ENCODE measurements around the gene NR5A1.

The NR5A1 gene

DNA sequence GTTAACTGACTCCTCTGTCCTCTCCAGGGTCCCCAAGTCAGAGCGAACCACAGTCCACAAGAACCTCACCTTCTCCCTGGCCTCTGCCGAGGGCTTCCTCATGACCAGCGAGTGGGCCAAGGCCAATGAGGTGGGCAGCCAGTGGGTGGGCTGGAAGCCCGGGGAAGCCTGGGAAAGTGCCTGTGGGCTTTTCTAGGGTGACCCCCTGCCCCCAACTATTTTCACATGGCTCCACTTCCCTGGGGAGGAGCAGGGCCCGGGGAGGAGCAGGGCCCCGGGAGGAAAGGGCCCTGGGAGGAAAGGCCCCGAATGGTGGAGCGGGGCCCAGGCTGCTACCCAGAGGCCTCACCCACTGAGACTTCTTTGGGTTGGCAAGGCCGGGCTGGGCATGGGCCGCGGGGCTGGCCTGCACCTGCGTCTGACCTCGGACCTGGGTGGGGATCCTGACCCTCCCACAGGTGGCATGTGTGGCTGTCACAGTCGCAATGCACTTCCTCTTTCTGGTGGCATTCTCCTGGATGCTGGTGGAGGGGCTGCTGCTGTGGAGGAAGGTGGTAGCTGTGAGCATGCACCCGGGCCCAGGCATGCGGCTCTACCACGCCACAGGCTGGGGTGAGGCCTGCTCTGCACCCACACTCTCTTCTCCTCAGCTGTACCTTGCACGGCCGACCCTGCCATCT, 39.0 kb downstream of the NR5A1 start:
- H3K9ac ChIP-seq (ENCODE audit: low read length) = no peak overlapping the region
- H3K4me3 ChIP-seq (ENCODE audit: low read length) = no peak overlapping the region
- DNase-seq (ENCODE audit: low read depth) = no peak
- no peaks in the 10 kb centered on the region for H3K4me1 ChIP-seq (ENCODE audit: control insufficient read depth, insufficient read depth, low read length)
- H3K36me3 ChIP-seq (ENCODE audit: control insufficient read depth, insufficient read depth, low read length, severe bottlenecking) = no peaks in the 10 kb centered on the region
- peaks cover 51% of the 10 kb centered on the region for H3K27me3 ChIP-seq (replicated peaks; ENCODE audit: control insufficient read depth, insufficient read depth, low read length)
- H3K9me3 ChIP-seq (ENCODE audit: control insufficient read depth, low read length) = peaks cover 4% of the 10 kb centered on the region

DNA sequence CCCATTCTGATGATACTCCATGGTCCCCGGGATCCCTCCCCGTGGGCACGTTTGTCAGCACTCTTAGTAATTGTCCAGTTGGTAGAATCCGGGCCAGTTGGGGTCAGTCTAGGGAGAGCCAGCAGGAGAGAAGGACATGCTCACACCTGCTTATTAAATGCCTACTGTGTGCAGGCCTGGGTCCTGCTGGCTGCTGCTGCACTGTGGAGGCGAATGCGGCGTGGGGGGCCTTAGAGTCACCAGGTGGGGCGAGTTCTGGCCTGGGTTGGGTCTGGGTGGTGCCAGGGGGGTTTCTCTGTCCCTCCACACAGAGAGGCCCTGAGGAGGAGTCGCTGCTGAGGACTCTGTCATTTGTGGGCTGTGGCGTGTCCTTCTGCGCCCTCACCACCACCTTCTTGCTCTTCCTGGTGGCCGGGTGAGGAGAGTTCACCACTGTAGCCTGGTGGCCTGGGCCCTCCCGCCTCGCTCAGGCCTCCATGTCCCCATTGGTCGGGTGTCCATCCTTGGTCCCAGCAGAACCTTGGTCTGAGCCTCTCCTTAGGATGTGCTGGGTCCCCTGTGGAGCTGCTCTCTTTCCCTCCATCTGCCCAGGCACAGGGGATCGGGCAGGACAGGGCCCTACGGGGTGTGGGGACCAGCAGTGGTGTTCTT, 39.7 kb downstream of the NR5A1 start:
- Histone ChIP-seq H3K36me3 (ENCODE audit: control insufficient read depth, insufficient read depth, low read length, severe bottlenecking) (no peaks in the 10 kb centered on the region), H3K9me3 (ENCODE audit: control insufficient read depth, low read length) (peaks cover 9% of the 10 kb centered on the region), H3K27me3 (replicated peaks; ENCODE audit: control insufficient read depth, insufficient read depth, low read length) (peaks cover 53% of the 10 kb centered on the region), H3K9ac (ENCODE audit: low read length) (no peak overlapping the region), H3K4me1 (ENCODE audit: control insufficient read depth, insufficient read depth, low read length) (no peaks in the 10 kb centered on the region), H3K4me3 (ENCODE audit: low read length) (no peak overlapping the region)
- no peak for DNase-seq (ENCODE audit: low read depth)

DNA sequence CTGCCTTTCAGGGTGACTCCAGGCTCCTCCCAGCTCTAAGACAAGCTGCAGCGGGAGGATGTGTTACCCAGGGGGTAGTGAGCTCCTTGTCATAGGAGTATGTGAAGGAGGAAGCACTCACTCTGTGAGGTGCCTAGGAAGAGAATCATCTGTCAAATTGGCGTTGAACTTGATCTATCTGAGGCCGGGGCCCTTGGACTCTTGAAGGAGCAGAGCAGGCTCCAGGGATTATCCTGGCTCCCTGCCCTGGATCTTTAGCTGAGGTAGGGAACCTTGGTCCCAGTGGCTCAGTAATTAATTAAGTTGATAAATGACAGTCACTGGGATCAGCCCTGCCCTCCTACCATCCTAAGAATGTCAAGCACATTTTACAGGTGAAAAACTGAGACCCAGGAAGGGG, 41.5 kb downstream of the NR5A1 start:
- no peaks in the 10 kb centered on the region for H3K36me3 ChIP-seq (ENCODE audit: control insufficient read depth, insufficient read depth, low read length, severe bottlenecking)
- DNase-seq (ENCODE audit: low read depth) = no peak
- no peaks in the 10 kb centered on the region for H3K4me1 ChIP-seq (ENCODE audit: control insufficient read depth, insufficient read depth, low read length)
- no peak overlapping the region for H3K9ac ChIP-seq (ENCODE audit: low read length)
- peaks cover 39% of the 10 kb centered on the region for H3K27me3 ChIP-seq (replicated peaks; ENCODE audit: control insufficient read depth, insufficient read depth, low read length)
- peaks cover 9% of the 10 kb centered on the region for H3K9me3 ChIP-seq (ENCODE audit: control insufficient read depth, low read length)
- no peak overlapping the region for H3K4me3 ChIP-seq (ENCODE audit: low read length)

DNA sequence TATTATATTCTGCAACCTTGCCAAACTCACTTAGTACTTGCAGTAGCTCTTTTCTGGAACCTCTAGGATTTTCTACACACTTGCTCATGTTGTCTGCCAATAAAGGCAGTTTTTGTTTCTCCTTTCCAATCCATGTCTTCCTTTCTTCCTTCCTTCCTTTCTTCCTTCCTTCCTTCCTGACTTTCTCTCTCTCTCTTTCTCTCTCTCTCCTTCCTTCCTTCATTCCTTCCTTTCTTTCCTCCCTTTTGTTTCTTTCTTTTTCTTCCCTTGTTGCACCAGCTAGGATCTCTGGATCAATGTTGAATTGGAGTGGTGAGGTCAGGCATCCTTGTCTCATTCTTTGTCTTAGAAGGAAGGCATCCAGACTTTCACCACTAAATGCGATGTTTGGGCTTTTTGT, 44.5 kb downstream of the NR5A1 start:
- no peak for DNase-seq (ENCODE audit: low read depth)
- Histone ChIP-seq H3K9ac (ENCODE audit: low read length) (no peak overlapping the region), H3K4me1 (ENCODE audit: control insufficient read depth, insufficient read depth, low read length) (no peaks in the 10 kb centered on the region), H3K36me3 (ENCODE audit: control insufficient read depth, insufficient read depth, low read length, severe bottlenecking) (no peaks in the 10 kb centered on the region), H3K9me3 (ENCODE audit: control insufficient read depth, low read length) (peaks cover 9% of the 10 kb centered on the region), H3K4me3 (ENCODE audit: low read length) (no peak overlapping the region), H3K27me3 (replicated peaks; ENCODE audit: control insufficient read depth, insufficient read depth, low read length) (peaks cover 23% of the 10 kb centered on the region)

DNA sequence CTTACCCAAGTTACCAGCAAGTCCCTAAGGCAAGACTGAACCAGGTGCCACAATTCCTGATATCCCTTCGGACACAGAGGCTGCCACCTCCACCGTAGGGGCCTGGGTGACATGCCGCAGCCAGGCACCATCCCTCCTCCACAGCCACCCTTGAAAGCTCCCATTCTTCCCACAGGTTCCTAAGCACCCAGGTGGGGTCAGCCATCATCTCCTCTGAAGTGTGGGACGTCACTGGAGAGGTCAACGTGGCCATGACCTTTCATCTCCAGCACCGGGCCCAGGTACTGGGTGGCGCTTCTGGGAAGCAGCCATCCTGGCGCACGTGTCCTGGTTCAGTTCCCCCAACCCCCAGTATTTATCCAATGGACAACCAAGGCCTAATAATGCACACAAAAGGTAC, 48.8 kb downstream of the NR5A1 start:
- no peak for DNase-seq (ENCODE audit: low read depth)
- Histone ChIP-seq H3K36me3 (ENCODE audit: control insufficient read depth, insufficient read depth, low read length, severe bottlenecking) (no peaks in the 10 kb centered on the region), H3K27me3 (replicated peaks; ENCODE audit: control insufficient read depth, insufficient read depth, low read length) (peaks cover 34% of the 10 kb centered on the region), H3K9ac (ENCODE audit: low read length) (no peak overlapping the region), H3K4me1 (ENCODE audit: control insufficient read depth, insufficient read depth, low read length) (no peaks in the 10 kb centered on the region), H3K4me3 (ENCODE audit: low read length) (no peak overlapping the region), H3K9me3 (ENCODE audit: control insufficient read depth, low read length) (peaks cover 7% of the 10 kb centered on the region)

DNA sequence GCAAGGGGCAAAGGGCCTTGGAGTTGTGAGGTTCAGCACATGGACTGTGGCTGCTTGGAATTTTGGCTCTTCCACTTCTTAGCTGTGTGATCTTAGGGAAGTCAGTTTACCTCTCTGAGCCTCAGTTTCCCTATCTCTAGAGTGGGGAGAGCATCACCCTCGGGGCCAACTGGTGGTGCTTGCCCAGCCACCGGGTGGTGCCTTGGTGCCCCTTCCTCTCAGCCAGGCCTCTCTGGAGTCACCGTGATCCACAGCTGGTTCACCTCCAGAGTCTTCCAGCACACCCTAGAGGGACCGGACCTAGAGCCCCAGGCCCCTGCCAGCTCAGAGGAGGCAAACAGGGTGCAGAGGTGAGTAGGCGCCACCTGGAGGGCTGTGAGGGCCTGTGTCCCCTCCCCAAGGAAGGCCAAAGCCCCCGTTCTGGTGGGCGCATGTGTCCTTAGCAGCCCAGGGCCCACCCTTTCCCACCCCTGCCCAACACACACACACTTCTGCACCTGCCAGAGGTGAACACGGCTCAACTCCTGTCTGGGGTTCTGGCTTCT, 49.2 kb downstream of the NR5A1 start:
- Histone ChIP-seq H3K4me1 (ENCODE audit: control insufficient read depth, insufficient read depth, low read length) (no peaks in the 10 kb centered on the region), H3K4me3 (ENCODE audit: low read length) (no peak overlapping the region), H3K9ac (ENCODE audit: low read length) (no peak overlapping the region), H3K9me3 (ENCODE audit: control insufficient read depth, low read length) (peaks cover 3% of the 10 kb centered on the region), H3K27me3 (replicated peaks; ENCODE audit: control insufficient read depth, insufficient read depth, low read length) (peaks cover 32% of the 10 kb centered on the region), H3K36me3 (ENCODE audit: control insufficient read depth, insufficient read depth, low read length, severe bottlenecking) (no peaks in the 10 kb centered on the region)
- no peak for DNase-seq (ENCODE audit: low read depth)

DNA sequence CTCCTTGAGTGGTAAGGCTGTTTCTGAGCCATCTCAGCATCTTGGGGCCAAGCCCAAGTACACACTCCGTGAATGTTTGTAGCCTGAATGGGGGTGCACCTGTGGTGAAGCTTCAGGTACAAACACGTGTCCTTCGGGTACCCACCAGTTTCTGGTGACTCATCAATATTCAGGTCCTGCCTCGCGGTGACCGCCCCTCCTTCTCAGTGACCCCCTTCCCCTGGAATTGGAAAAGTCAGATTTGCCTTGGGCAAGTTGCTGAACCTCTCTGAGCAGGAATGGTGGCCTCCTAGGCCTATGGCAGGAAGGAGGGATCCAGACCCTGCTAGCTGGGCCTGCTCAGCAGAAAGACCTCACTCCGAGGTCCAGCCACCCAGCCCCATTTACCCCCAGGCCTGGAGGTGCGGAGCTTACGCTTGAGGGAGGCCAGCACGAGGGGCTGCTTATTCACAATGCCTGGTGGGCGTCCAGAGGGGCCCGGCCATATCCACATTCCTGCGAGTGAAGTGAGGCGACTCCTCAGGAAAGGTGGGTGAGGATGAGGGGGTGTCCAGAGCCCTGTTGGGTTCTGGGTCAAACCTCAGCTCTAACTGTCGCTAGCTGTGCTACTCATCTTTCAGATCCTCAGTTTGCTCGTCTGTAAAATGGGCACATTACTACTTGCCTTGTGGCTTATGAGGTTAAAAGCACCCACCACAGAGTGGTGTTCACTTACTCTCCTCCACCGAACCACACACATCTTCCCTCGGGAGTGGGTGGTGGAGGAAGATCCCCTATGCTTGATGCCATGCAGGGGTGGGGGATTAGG, 49.9 kb downstream of the NR5A1 start:
- no peak overlapping the region for H3K9ac ChIP-seq (ENCODE audit: low read length)
- no peaks in the 10 kb centered on the region for H3K9me3 ChIP-seq (ENCODE audit: control insufficient read depth, low read length)
- no peaks in the 10 kb centered on the region for H3K4me1 ChIP-seq (ENCODE audit: control insufficient read depth, insufficient read depth, low read length)
- no peak for DNase-seq (ENCODE audit: low read depth)
- H3K27me3 ChIP-seq (replicated peaks; ENCODE audit: control insufficient read depth, insufficient read depth, low read length) = peaks cover 35% of the 10 kb centered on the region
- H3K36me3 ChIP-seq (ENCODE audit: control insufficient read depth, insufficient read depth, low read length, severe bottlenecking) = no peaks in the 10 kb centered on the region
- H3K4me3 ChIP-seq (ENCODE audit: low read length) = no peak overlapping the region

DNA sequence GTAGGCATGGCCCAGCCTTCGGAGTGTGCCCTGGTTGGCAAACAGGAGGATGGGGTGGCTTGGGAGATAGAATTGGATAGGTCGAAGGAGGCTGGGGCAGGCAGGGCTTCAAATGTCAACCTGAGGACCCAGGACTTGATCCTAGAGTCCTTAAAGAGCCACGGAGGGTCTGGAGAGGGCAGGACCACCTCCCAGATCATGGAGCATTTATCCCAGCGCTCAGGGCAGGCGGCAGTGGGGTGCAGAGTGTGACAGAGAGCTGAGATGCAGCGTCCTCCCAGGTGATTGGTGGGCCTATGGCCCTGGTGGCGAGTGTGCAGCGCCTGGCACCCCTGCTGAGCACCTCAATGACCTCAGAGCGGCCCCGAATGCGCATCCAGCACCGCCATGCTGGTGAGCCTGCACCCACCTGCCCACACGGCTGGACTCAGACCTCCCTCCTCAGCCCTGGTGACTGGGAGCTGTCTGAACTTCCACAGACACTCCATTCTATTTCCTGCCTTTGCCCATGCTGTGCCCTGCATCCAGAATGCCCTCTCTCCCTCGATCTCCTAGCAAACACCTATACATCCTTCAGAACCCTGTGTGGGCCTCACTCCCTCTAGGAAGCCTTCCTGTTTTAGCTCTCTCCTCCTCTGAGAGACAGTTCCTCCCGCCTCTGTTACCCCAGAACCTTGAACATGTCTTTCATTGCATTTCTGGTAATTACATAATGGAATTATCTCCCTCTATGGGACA, 50.7 kb downstream of the NR5A1 start:
- Histone ChIP-seq H3K4me3 (ENCODE audit: low read length) (no peak overlapping the region), H3K9ac (ENCODE audit: low read length) (no peak overlapping the region), H3K9me3 (ENCODE audit: control insufficient read depth, low read length) (no peaks in the 10 kb centered on the region), H3K4me1 (ENCODE audit: control insufficient read depth, insufficient read depth, low read length) (no peaks in the 10 kb centered on the region), H3K27me3 (replicated peaks; ENCODE audit: control insufficient read depth, insufficient read depth, low read length) (peaks cover 41% of the 10 kb centered on the region), H3K36me3 (ENCODE audit: control insufficient read depth, insufficient read depth, low read length, severe bottlenecking) (no peaks in the 10 kb centered on the region)
- DNase-seq (ENCODE audit: low read depth) = no peak

DNA sequence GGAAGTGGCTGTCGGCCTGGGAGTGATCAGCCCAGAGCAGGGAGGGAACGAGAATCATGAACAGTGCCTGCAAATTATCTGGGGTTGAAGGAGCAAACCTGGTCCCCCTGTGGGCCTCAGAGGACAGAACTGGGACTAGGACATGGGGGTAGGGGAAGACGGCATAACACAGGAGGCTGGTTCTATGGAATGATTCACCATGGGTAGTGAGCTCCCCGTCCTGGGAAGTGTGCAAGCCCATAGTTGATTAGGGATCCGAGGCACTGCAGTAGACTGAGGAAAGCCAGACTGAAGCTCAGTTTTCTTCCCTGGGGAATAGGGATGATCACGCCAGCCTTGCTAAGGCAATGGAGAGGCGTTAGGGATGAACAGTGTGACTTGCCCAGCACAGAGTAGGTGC, 51.4 kb downstream of the NR5A1 start:
- Histone ChIP-seq H3K27me3 (replicated peaks; ENCODE audit: control insufficient read depth, insufficient read depth, low read length) (peaks cover 48% of the 10 kb centered on the region), H3K4me3 (ENCODE audit: low read length) (no peak overlapping the region), H3K36me3 (ENCODE audit: control insufficient read depth, insufficient read depth, low read length, severe bottlenecking) (no peaks in the 10 kb centered on the region), H3K4me1 (ENCODE audit: control insufficient read depth, insufficient read depth, low read length) (peaks cover under 1% of the 10 kb centered on the region), H3K9ac (ENCODE audit: low read length) (no peak overlapping the region), H3K9me3 (ENCODE audit: control insufficient read depth, low read length) (no peaks in the 10 kb centered on the region)
- no peak for DNase-seq (ENCODE audit: low read depth)

DNA sequence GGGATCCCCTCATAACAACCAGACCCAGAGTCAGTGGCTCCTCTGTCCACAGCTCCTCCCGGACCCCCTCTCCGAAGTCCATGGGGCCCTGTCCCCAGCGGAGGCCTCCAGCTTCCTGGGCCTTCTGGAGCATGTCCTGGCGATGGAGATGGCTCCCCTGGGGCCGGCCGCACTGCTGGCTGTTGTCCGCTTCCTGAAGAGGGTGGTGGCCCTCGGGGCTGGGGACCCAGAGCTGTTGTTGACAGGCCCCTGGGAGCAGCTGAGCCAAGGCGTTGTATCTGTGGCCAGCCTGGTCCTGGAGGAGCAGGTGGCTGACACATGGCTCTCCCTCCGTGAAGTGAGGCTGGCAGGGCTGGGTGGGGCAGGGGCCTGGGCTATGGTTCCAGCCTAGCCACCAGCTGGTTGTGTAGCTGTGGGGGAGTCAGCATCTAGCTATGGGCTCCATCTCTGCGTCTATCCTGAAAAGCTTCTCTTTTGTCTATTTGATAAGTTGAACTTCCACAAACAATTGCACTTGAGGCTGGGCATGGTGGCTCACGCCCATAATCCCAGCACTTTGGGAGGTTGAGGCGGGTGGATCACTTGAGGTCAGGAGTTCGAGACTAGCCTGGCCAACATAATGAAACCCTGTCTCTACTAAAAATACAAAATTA, 52.3 kb downstream of the NR5A1 start:
- DNase-seq (ENCODE audit: low read depth) = no peak
- no peaks in the 10 kb centered on the region for H3K36me3 ChIP-seq (ENCODE audit: control insufficient read depth, insufficient read depth, low read length, severe bottlenecking)
- peaks cover 6% of the 10 kb centered on the region for H3K4me1 ChIP-seq (ENCODE audit: control insufficient read depth, insufficient read depth, low read length)
- peaks cover 53% of the 10 kb centered on the region for H3K27me3 ChIP-seq (replicated peaks; ENCODE audit: control insufficient read depth, insufficient read depth, low read length)
- no peaks in the 10 kb centered on the region for H3K9me3 ChIP-seq (ENCODE audit: control insufficient read depth, low read length)
- no peak overlapping the region for H3K4me3 ChIP-seq (ENCODE audit: low read length)
- no peak overlapping the region for H3K9ac ChIP-seq (ENCODE audit: low read length)

Data from adipocyte (in vitro differentiated cells).